GM21515 (cell line): ENCODE data around the gene ZFR2.
"Not testable (repeated sequence)": the region's sequence is repeated elsewhere in the genome, so short reads cannot be mapped to it uniquely, and the experiment has no call there.

Source experiments
- ATAC-seq: cut with Tn5 transposase; IDR thresholded peaks from one replicate; pipeline ENCODE4 v1.9.1; 2021; ENCODE audit not compliant: unreplicated experiment

ZFR2 gene

DNA sequence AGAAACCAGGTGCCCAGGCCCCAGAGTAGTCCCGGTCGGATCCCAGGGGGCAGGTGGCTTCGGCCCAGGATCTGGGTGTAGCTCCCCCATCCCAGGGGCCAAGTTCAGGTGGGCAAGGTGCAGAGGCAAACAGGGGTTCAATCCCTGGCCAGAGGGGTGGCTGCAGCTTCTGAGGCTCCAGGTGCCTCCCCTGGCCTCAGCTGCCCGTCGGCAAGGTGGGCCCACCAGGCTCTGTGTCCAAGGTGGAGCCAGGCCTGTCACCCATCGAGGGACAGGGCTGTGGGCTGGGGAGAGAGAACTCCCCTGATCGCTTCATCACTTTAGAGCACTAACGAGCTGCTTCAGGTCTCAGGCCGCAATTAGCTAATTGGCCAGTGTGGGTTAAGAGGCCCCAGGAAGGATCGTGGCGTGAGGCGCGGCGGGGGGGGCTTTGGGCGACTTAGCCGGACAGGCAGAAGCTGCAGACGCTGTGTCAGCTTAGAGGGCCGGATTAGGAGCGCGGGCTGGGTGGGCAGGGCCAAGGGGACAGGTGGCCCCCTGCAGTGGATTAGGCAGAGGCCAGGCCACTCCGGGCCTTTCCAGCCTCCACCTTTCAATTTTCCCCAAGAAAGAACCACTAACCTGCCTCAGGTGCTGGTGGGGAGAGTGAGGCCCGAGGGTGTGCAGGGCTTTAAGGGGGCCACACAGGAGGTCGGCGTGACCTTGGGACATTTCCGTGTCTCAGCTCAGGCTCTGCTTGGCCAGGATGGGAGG, 94.0 kb downstream of the ZFR2 start:
- no peak for ATAC-seq

DNA sequence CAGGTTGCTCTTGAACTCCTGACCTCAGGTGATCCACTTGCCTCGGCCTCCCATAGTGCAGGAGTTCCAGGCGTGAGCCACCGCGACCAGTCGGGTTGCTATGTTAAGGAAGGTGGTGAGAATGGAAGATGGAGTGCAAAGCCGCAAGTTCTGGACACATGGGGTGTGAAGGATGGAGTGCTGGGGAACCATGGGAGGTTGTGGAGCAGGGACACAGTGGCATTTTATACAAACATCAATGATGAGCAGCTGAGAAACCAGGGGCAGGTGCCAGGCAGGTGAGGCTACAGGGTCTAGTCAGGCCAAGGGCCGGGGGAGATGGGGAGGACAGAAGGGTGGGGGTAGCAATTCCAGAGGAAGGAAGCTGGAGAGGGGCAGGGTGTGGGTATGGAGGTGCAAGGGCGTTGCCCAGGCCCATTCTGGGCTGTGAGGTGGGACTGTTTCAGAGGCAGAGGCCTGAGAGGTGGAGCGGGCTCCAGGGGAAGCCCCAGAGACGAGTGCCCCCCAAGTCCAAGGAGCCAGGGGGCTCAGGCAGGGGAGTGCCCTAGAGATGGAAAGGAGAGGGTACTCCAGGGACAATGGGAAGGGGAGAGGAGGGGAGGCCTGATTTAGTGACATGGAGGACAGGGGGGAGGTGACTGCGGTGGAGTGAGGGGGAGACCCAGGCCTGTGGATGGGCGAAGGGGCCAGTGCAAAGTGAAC, 94.9 kb downstream of the ZFR2 start:
- ATAC-seq = no peak

DNA sequence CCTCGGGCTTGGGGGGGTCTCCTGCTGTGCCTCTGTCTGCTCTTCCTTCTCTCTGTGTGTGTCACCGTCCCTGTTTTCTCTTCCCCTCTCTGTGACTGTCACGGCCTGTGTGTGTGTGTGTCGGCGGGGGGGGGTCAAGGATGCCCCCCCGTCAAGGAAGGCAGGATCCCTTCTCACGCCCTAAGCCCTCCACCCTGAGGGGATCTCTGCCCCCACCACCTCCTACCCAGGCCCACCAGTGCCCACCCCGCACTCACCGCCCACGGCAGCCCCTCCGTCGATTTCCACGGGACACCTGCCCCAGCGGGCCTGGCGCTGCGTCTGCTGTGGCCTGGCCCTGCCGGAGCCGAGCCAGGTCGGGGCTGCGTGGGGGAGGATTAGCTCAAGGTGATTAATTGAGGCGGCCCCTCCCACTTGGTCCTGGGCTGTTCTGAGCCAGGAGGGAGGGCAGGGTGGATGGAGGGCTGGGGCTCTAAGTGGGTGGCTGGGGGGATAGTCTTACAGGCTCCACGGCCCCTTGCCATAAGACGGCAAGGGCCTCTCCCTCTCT, 96.9 kb downstream of the ZFR2 start, which contains the start of gene RAX2:
TSS of gene RAX2 (minus strand) at position 323 of the 550 bp plus-strand sequence. CDS start 486 bp downstream, outside the sequence.
- no peak for ATAC-seq

DNA sequence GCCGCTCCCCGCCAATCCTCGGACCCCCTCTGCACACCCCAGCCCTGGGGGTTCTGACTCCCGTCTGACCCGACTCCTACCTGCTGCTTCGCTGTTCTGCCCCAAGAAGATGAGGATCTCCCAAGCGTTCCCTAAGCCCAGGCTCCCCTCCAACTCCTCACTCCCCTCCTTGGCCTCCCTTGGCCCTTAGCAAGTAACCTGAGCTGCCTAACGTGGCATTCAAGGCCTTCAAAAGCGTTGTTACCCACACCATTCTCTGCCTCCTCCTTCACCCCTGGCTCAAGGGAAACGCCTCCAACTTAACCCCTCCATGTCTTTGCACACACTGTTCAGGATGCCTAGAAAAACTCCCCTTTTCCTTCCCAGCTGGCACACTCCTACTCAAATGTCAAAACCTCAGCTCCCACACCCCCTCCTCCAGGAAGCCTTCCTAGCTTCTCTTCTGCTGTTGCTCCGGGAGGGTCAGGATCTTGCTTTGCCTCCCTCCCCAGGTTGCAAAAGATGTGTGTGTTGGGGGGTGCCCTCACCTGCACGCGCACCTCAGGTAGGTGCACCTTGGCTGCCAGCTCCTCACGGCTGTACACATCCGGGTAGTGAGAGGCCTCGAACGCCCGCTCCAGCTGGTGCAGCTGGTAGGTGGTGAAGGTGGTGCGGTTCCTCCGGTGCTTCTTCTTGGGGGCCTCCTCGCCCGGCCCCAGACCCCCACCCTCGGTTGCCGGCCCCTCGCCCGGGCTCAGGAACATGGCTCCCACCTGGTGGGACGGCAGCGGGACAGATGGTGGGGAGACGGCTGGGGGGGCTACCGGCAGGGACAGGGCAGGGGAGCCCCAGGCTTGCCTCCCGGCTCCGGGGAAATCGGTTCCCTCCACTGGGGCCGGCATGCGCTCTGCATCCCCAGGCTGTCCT, 97.6 kb downstream of the ZFR2 start:
- no peak for ATAC-seq

DNA sequence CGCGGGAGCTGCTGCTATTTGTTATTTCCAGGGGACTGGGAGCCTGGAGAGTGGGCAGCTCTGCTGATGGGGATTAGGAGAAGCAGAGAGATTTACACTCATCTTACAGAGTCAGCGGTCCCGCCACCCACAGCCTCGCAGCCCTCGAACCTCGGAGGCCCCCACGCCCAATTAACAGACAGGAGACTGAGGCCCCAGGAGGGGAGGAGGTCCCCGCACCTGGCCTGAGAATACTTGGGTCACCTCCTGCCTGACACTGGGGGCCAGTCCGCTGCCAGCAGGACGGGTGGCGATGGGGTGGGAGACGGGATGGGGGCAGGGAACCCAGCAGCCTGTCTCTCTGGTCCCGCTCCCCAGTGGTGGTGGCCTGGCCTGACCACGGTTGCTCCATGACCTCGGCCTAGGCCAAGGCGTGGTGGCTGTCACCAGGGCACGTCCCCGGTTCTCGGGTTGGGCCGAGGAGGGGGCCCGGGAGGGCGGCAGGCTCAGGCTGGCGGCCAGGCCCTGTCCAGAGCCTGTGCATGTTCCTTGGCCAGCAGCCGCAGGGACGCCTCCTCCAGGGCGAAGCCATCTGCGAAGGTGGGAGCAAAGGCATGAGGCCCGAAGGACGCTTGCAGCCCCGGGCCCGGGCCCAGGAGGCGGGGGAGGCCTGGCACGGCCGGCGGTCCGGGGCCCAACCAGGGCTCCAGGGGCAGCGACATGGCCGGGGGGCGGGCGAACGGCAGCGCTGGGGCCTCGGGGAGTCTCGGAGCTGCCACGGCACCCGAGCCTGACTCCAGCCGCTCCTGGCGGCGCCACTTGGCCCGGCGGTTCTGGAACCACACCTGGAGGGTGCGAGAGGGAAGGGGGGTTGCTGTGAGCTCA, 98.5 kb downstream of the ZFR2 start:
- no peak for ATAC-seq

DNA sequence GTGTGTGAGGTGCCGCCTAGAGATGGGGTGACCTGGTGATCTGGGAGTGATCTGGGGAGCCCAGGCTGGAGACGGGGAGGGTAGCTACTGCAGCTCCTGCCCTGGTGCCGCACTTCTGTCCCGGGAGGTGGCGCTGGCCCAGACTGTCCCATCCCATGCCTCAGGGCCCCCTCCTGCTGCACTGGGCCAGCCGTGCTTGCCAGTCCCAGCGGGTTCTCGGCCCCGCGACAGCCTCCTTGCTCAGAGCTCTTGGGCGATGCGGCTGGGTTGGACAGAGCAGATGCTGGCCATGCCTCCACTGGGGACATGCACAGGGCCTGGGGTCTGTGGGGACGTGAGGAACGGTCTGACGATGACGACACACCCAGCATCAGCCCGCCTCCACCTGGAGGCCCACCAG, 99.3 kb downstream of the ZFR2 start:
- ATAC-seq = no peak

DNA sequence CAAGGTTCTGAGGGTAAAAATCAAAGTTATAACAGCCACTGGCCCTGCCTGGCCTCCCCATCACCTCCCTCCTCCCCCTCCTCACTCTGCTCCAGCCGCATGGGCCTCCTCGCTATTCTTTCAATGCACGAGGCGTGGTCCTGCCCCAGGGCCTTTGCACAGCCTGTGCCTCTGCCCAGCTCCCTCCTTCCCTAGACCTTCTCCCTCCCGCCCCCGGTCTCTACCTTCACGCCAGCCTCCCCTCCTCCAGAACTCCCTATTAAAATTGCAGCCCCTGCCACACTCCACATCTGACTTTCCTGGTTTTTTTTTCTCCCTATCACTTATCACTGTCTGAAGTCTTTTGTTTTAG, 100.1 kb downstream of the ZFR2 start:
- no peak for ATAC-seq

DNA sequence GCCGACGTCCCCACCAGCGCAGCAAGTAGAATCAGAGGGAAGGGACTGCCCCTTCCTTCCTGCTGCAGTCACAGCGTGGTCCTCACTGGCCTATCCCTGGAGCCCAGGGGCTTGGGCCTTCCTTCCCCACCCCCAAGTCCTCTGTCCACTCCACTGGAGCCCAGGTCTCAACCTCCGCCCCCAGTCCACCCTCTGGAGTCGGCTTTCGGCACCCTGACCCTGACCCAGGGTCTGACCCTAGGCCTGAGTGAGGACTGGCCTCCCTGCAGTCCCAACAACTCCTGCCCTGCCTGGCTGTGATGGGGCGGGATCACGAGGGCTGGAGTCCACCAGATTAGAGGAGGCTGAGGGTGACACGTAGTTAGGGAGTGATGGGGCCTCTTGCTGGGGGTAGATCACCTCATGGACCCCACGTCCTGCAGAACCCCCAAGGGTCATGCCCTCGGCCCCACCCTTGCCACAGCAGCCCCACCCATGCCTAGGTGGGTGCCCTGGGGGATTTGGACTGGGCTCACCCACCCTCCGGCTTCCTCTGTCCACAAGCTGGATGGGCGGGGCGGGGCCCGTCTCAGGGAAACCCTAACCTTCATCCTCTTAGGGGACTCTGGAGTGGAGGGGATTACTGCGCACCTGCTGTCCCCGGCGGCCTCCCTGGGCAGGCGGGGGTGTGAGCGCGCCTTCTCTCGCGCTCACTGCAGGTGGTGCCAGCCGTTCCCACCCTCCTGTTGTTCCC, 100.7 kb downstream of the ZFR2 start:
- ATAC-seq = no peak

DNA sequence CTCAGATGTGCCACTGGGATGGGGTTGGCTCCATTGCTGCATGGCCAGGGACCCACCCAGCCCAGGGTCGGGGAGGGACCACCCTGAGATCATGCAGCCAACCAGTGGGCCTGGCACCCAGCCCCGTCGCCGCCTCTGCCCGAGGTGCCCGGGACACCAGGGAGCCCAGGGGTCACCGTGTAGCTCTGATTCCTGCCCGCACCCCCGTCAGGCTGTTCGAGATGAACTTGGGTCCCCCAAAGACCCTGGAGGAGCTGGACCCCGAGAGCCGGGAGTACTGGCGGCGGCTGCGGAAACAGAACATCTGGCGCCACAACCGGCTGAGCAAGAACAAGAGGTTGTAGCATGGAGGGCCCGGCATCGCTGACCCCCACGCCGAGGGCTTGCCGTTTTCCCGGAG, 101.8 kb downstream of the ZFR2 start:
- no peak for ATAC-seq

DNA sequence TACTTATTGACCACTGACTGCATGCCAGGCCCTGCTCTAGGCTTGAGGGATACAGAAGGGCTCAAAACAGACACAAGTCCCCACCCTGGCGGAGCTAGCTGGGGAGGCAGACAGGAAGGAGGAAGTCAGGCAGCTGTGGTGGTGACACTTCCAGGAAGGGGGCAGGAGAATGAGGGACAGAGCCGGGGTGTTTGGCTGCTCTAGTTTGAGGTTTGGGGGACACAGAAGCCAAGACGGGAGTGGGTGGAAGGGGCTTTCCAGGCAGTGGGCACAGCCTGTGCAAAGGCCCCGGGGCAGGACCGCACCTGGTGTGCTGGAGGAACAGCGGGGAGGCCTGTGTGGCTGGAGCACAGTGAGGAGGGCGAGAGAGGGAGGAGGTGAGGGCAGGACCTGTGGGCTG, 102.3 kb downstream of the ZFR2 start:
- ATAC-seq = no peak

DNA sequence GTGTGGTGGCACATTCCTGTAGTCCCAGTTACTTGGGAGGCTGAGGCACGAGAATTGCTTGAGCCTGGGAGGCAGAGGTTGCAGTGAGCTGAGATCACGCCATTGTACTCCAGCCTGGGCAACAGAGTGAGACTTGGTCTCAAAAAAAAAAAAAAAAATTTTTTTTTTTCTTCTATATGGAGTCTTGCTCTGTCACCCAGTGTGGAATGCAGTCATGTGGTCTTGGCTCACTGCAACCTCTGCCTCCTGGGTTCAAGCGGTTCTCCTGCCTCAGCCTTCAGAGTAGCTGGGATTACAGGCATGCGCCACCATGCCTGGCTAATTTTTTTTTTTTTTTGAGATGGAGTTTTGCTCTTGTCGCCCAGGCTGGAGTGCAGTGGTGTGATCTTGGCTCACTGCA, 103.1 kb downstream of the ZFR2 start:
- ATAC-seq = not testable (repeated sequence)

DNA sequence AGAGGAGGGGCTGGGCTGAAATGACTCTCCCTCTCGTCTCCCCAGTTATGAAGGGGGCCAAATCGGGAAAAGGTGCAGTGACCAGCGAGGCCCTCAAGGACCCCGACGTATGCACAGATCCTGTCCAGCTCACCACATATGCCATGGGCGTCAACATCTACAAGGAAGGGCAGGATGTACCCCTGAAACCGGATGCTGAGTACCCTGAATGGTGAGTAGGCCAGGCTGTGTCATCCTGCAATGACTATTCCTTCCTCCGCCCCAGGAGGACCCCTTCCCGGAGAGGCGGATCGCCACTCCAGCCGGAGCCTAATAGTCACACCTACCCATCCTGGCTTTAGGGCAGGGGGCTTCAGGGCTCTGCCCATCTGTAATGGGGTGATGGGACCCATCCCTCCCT, 103.7 kb downstream of the ZFR2 start:
- ATAC-seq = no peak

DNA sequence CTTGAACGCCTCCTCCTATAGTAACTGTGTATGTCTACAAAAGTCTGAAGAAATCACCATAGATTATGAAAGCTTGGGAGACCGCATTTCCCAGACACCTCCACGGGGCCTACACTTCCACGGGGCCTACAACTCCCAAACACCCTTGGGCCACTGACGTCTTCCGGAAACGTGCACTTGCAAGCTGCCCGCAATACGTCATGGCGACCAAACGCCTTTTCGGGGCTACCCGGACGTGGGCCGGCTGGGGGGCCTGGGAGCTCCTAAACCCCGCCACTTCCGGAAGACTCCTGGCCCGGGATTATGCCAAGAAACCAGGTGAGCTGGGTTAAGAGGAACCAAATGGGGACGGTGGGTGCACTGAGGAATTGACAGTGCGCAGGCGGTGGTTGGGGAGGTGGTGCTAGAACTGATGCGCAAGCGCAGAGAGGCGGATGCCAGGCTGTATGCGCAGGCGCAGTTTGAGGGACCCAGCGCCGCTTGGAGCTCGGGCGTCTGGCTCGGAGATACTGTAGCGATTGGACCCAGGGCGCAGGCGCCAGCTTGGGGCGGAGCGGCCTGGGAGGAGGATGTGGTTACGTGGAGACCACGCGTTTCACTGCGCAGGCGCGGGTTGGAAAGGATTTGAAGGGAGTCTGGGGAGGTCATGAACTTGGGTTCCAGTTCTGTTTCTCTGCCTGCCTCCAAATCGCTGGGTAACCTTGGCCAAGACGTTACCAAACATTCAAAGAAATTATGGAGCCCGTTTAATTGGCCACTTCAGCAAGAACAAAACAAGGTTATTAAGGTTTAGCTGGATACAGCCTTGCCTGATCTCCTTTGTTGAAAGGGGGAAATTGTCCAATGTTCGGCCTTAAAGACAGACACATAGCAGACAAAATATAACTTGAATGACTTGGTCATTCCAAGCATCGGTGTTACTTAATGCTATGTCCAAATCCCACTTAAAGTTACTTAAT, 106.1 kb downstream of the ZFR2 start, which contains the start of gene MRPL54:
TSS of gene MRPL54 (plus strand) at position 182 of the 959 bp plus-strand sequence. CDS start at position 201, 19 bp downstream.
- ATAC-seq = peak; percentile 65

DNA sequence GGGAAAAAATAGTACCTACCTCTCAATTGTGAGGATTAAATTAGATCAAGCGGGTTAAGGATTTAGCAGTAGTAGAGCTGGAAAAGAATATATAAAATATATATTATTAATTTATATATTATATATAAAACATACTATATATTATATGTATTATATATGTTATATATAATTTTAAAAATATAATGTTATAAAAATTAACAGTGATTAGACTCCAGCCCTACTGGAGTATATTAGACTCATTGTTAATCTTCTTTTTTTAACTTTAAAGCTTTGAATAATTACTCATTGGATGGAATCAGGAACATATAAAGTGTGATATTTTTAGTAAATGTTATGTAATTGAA, 106.7 kb downstream of the ZFR2 start:
- ATAC-seq = no peak

DNA sequence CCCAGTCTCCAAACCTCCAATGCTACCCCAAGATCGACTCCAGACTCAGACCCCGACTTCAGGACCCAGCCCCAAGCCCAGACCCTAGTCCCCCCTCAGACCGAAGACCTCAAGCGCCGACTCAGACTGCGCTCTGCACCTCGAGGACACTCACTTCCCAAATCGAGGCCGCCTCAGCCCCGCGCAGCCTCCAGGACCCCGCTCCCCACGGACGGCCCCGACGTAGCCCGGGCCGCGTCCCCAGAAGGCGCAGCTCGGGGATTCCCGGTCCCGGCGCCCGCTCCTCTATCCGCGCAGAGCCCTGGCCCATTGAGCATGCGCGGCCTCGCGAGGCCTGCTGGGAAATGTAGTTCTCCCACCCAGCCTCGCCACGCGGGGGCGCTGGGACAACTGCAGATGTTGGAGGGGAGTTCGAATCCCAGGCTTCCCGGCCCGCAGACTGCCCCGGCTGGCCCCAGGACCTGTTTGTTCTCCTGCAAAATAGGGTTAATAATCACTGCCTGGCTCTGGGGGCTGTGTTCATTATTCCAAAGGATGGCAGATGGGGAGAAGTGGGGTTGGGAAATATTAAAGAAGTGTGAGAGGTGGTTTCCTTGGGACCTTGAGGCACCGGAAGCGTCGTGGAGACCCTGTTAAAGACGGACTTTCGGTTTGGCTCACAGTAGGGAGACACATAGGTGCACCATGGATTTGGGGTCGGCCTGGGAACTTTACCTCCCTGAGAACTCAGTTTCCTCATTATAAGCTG, 107.3 kb downstream of the ZFR2 start, which contains the start of gene APBA3:
TSS of gene APBA3 (minus strand) at position 311 of the 748 bp plus-strand sequence. CDS start 1,428 bp downstream, outside the sequence.
- peak; percentile 57 for ATAC-seq

DNA sequence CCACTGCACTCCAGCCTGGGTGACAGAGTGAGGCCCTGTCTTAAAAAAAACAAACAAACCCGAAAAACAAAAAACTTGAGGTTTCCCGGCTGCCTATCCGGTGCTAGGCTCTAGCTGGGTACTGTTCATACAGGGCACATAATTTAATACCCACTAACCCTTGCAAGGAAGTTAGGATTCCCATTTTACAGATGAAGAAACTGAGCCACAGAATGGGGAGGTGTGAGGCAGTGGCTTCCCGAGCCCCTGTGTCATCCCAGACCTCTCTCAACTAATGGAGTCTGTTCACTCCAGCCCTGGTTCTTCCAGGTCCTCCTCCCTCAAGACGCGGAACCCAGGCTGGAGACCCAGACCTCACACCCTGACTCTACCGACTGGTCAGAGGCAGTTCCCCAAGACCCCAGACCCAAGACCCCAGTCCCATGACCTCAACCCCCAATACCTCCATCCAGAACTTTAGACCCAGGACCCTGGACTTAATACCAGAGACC, 107.9 kb downstream of the ZFR2 start:
- no peak for ATAC-seq

DNA sequence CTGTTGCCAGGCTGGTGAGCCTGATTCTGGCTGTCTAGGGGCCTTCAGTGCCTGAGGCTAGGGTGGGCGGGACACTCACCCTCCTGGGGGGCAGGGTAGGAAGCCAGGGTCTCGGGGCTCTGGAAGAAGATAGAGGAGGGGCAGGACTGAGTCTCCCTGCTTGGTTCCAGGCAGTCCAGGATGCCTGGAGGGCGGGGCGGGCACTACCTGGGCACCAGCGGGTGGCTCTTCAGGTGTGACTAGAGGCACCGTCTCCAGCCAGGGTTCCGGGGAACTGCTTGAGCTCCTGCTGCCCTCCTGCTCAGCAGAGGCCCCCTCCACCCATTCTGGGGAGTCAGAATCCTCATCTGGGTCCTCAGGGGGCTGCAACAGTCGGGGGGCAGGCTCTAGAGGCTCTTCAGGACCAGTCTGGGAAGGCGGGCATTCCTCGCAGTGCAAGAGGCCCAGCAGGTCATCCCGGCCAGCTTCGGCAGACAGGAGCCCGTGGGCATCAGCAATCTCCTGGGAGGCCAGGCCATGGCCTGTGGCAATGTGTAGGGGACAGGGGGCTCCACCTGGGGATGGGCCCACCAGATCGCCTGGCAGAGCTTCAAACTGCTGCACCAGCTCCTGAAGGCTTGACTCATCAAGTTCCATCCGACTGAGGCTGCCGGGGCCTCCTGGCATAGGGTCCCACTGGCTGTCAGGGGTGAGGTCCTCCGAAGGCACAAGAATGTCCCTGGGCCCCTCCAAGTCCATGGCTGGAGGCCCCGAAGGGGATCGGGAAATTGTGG, 109.2 kb downstream of the ZFR2 start:
- ATAC-seq = no peak
